HCT116 (cell line): ENCODE results near the gene ARHGAP12. TPM values are rescaled to one million over a fixed set of nuclear protein-coding genes. Genes with fewer than 3 reads are reported as not detected.

Source experiments
- ATAC-seq: fragments of 200-7000 bp; cut with Tn5 transposase; 2 replicates; pipeline ENCODE4 v1.9.1; 2020; ENCODE audit warnings: mild to moderate bottlenecking, moderate library complexity
- BruUV-seq: library from RNA; stranded (reverse); fragments of 400-500 nt; replicated peaks from 2 replicates; lab custom pipeline; 2021; lab: Mats Ljungman, UMichigan
- CTCF ChIA-PET: fragments of 300-600 bp; sonication (Branson Sonifier 250); formaldehyde crosslinking; loops from one replicate; lab custom pipeline; 2021; ENCODE audit warnings: antibody characterized with exemption; lab: Charles Lee
- POLR2A ChIA-PET: fragments of 300-600, 350-600 bp; sonication (Branson Sonifier 250); formaldehyde crosslinking; loops from one replicate; lab custom pipeline; 2021; ENCODE audit warnings: antibody characterized with exemption; lab: Charles Lee
- RAD21 ChIA-PET, 2 experiments: fragments of 300-600 bp; sonication (Branson Sonifier 250); formaldehyde crosslinking; loops; one replicate each; lab custom pipeline; 2023; ENCODE audit warnings: low total read pairs in 2 of 2; ENCODE audit not compliant: uncharacterized antibody in 2 of 2, unreplicated experiment in 2 of 2, low non-redundant PET in 1 of 2; lab: Charles Lee
- DNase-seq: peaks from one replicate; pipeline ENCODE4 v3.0.0-alpha.2; 2010; ENCODE audit warnings: low read depth, low spot score
- H2AFZ ChIP-seq: fragments of 200-600 bp; shearing (Covaris generic), sonication (generic); 2 replicates; pipeline ENCODE4 v1.6.1; 2017; ENCODE audit warnings: low read depth, mixed run types, mixed read lengths, antibody characterized with exemption, low read length; ENCODE audit not compliant: poor library complexity, severe bottlenecking
- H3K27ac ChIP-seq: 2 replicates; pipeline ENCODE4 v1.5.1; 2012; ENCODE audit warnings: low read depth, low read length
- H3K27me3 ChIP-seq: fragments of 200-600 bp; sonication (generic); 2 replicates; pipeline ENCODE4 v1.6.1; 2016; ENCODE audit warnings: mixed run types, low read length, mixed read lengths; ENCODE audit not compliant: insufficient read depth
- H3K36me3 ChIP-seq, 2 experiments: fragments of 200-500 bp in 1 of 2; fragments of 200-600 bp in 1 of 2; sonication (Bioruptor generic) in 1 of 2; sonication (generic) in 1 of 2; 2 replicates each; pipeline versions ENCODE4 v1.5.1 to v1.6.1; 2014 to 2016; ENCODE audit warnings: low read length in 2 of 2, inconsistent platforms in 1 of 2, mixed read lengths in 1 of 2, mixed run types in 1 of 2; ENCODE audit not compliant: insufficient read depth in 2 of 2, control insufficient read depth in 1 of 2
- H3K4me1 ChIP-seq, 2 experiments: fragments of 200-600 bp in 1 of 2; sonication (generic) in 1 of 2; 2 replicates each; pipeline versions ENCODE4 v1.5.1 to v1.6.1; 2012 to 2017; ENCODE audit warnings: low read length in 2 of 2, inconsistent platforms in 1 of 2, mild to moderate bottlenecking in 1 of 2, mixed read lengths in 1 of 2, mixed run types in 1 of 2, moderate library complexity in 1 of 2; ENCODE audit not compliant: insufficient read depth in 2 of 2, control insufficient read depth in 1 of 2
- H3K4me2 ChIP-seq: fragments of 200-600 bp; sonication (generic); 2 replicates; pipeline ENCODE4 v1.6.1; 2017; ENCODE audit warnings: mixed run types, low read length, mixed read lengths
- H3K4me3 ChIP-seq, 2 experiments: fragments of 200-600 bp in 1 of 2; sonication (generic) in 1 of 2; replicated peaks in 1 of 2; 2 replicates each; pipeline ENCODE4 v1.5.1; 2011 to 2016; ENCODE audit warnings: low read length in 2 of 2, control low read depth in 1 of 2, low read depth in 1 of 2, mild to moderate bottlenecking in 1 of 2, mixed read lengths in 1 of 2, mixed run types in 1 of 2
- H3K79me2 ChIP-seq: fragments of 200-600 bp; sonication (generic); 2 replicates; pipeline ENCODE4 v1.6.1; 2017; ENCODE audit warnings: mild to moderate bottlenecking, mixed run types, low read length, moderate library complexity, mixed read lengths; ENCODE audit not compliant: insufficient read depth
- H3K9ac ChIP-seq: fragments of 200-600 bp; sonication (generic); 2 replicates; pipeline ENCODE4 v1.6.1; 2016; ENCODE audit warnings: low read length, mixed read lengths
- H3K9me2 ChIP-seq: fragments of 200-600 bp; sonication (generic), shearing (Covaris generic); 2 replicates; pipeline ENCODE4 v1.6.1; 2017; ENCODE audit warnings: mixed run types, mild to moderate bottlenecking, moderate library complexity; ENCODE audit not compliant: insufficient read depth
- H3K9me3 ChIP-seq, 2 experiments: fragments of 200-500 bp in 1 of 2; fragments of 200-600 bp in 1 of 2; sonication (Bioruptor generic) in 1 of 2; sonication (generic) in 1 of 2; 2 replicates each; pipeline ENCODE4 v1.6.1; 2014 to 2017; ENCODE audit warnings: low read length in 2 of 2, mixed read lengths in 2 of 2, inconsistent platforms in 1 of 2, low read depth in 1 of 2, mild to moderate bottlenecking in 1 of 2, mixed run types in 1 of 2, moderate library complexity in 1 of 2; ENCODE audit not compliant: control insufficient read depth in 1 of 2, insufficient read depth in 1 of 2
- H4K20me1 ChIP-seq: fragments of 200-600 bp; sonication (generic), shearing (Covaris generic); 2 replicates; pipeline ENCODE4 v1.6.1; 2017; ENCODE audit warnings: mixed run types, mild to moderate bottlenecking, moderate library complexity; ENCODE audit not compliant: insufficient read depth
- ATF3 ChIP-seq: IDR thresholded peaks from 2 replicates; pipeline ENCODE4 v1.6.1; 2012
- EGR1 ChIP-seq: IDR thresholded peaks from 2 replicates; pipeline ENCODE4 v1.6.1; 2012; ENCODE audit warnings: low read depth
- FOSL1 ChIP-seq: IDR thresholded peaks from 2 replicates; pipeline ENCODE4 v1.6.1; 2012; ENCODE audit warnings: low read depth
- JUND ChIP-seq: IDR thresholded peaks from 2 replicates; pipeline ENCODE4 v1.6.1; 2012
- MAX ChIP-seq: IDR thresholded peaks from 2 replicates; pipeline ENCODE4 v1.6.1; 2012
- POLR2AphosphoS5 ChIP-seq: IDR thresholded peaks from 2 replicates; pipeline ENCODE4 v1.6.1; 2011; ENCODE audit warnings: mild to moderate bottlenecking, low read depth, low read length, moderate library complexity
- RAD21 ChIP-seq: IDR thresholded peaks from 2 replicates; pipeline ENCODE4 v1.6.1; 2012; ENCODE audit warnings: low read depth, mild to moderate bottlenecking
- SP1 ChIP-seq: IDR thresholded peaks from 2 replicates; pipeline ENCODE4 v1.6.1; 2012; ENCODE audit warnings: low read depth
- TCF7L2 ChIP-seq: IDR thresholded peaks from 2 replicates; pipeline ENCODE4 v1.7.0; 2011; ENCODE audit warnings: borderline replicate concordance, inconsistent platforms; ENCODE audit not compliant: insufficient read depth, insufficient read length; ENCODE audit errors: extremely low read depth
- ZFX ChIP-seq: fragments of 450-650 bp; IDR thresholded peaks from 2 replicates; pipeline ENCODE4 v1.6.1; 2017
- ZNF274 ChIP-seq: fragments of 200-500 bp; sonication (Bioruptor generic); IDR thresholded peaks from 2 replicates; pipeline ENCODE4 v1.6.1; 2014; ENCODE audit warnings: mild to moderate bottlenecking, low read depth, low read length, inconsistent platforms
- intact Hi-C: fragments of 100-400 bp; cut with micrococcal nuclease; formaldehyde crosslinking; loops from 2 replicates; pipeline ENCODE4 v1.10.0; 2022
- total RNA-seq: library from RNA; stranded (reverse); gene quantifications from one replicate; pipeline ENCODE4 v1.2.1, GENCODE V29; 2021; ENCODE audit not compliant: unreplicated experiment

Gene ARHGAP12
- total RNA-seq, 1 experiment from 2014 or later = 80.3 TPM

DNA sequence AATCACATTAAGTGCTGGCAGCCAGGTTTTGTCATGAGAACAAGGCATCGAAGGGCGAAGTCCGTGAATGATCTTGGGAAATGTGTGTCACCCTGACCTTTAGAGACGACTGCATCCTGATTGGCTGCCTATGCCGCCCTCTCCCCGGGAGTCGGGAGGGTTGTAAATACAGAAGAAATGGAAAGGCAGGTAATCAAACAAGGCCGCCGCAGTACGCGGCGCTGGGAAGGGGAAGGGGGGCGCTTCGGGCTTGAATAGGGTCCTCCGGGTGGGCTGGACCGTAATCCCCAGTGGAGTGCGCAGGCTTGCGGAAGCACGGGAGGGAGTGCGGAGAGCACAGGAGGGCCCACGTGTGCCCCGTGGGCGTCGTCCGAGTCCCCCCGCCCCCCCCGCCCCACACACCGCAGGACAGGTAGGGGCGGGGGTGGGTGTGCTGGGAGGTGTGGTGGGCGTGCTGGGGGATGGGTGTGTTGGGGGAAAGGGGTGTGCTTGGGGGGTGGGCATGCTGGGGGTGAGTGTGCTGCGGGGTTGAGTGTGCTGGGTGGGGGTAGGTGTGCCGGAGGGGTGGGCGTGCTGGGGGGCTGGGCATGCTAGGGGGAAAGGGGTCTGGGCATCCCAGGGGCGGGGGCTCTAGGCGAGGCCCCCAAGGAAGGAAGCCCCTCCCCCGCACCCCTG lies 169.4 kb downstream of the ARHGAP12 start:
- Histone ChIP-seq H3K9ac (peak overlapping the region; percentile 93), H2AFZ (no peak overlapping the region), H3K4me2 (peak overlapping the region; percentile 96), H4K20me1 (no peaks in the 10 kb centered on the region), H3K27ac (peak overlapping the region; percentile 96), H3K9me3 (no peaks in the 10 kb centered on the region), H3K4me3 (peak overlapping the region; percentile 75 to 85), H3K4me1 (peaks cover 30 to 49% of the 10 kb centered on the region in 2 experiments), H3K27me3 (no peaks in the 10 kb centered on the region), H3K79me2 (no peaks in the 10 kb centered on the region), H3K9me2 (no peaks in the 10 kb centered on the region), H3K36me3 (no peaks in the 10 kb centered on the region)
- POLR2A ChIA-PET = interaction anchor here (0.5 to 1.0 kb wide), 2 partner anchors 14 to 79 kb away, joined by 4 to 6 read pairs; no protein-coding TSS in a partner anchor
- CTCF ChIA-PET = interaction anchor here (1.8 kb wide), 1 partner anchor 11 kb away, joined by 6 read pairs; no protein-coding TSS in a partner anchor
- DNase-seq (peak; percentile 85), ATAC-seq (peak; percentile 49)
- intact Hi-C loops = no loop called here
- RAD21 ChIA-PET = no interaction called here
- BruUV-seq = no TSS peak
- TF ChIP-seq POLR2AphosphoS5 = peak; percentile 44
- TF ChIP-seq SP1 = peak; percentile 47; the same call in 1 of the 2 replicates
- TF ChIP-seq TCF7L2 = peak; percentile 86
- no peak for TF ChIP-seq ATF3
- TF ChIP-seq ZFX = no peak
- no peak for TF ChIP-seq JUND
- TF ChIP-seq FOSL1 = no peak
- peak; percentile 60; the same call in 1 of the 2 replicates for TF ChIP-seq MAX
- TF ChIP-seq ZNF274 = no peak
- peak; percentile 62 for TF ChIP-seq EGR1
- no peak for TF ChIP-seq RAD21
